Measurements from ENCODE around the gene TNPO1. TPM values are rescaled to one million over a fixed set of nuclear protein-coding genes. Genes with fewer than 3 reads are reported as not detected.
"Not testable (repeated sequence)": the region's sequence is repeated elsewhere in the genome, so short reads cannot be mapped to it uniquely, and the experiment has no call there.

TNPO1 gene
- 100 to 1,000 TPM in 1 of 2 donors, 10 to 100 TPM in 1; 99.4 to 118 TPM for total RNA-seq

GRCh38 chr5:72816284-72817075 lies at the start of gene TNPO1:
TSS of gene TNPO1 (plus strand) at chr5:72816661. CDS start at chr5:72816738, 77 bp downstream.
- H3K4me1 Mint-ChIP-seq (ENCODE audit: low read depth in 2 of 2): peaks cover 15 to 18% of the 10 kb centered on the region in 2 donors
- ATAC-seq: peak; percentile 93
- no peaks in the 10 kb centered on the region for H3K36me3 Mint-ChIP-seq
- peak within 1 kb of the TSS; percentile 95 for H3K4me3 Mint-ChIP-seq
- H3K27ac Mint-ChIP-seq: peak within 1 kb of the TSS; percentile 89 to 95
- peaks cover 13 to 15% of the 10 kb centered on the region in 2 donors for H3K27me3 Mint-ChIP-seq
- DNase-seq (ENCODE audit: low spot score): peak; percentile 92
- H3K9me3 Mint-ChIP-seq: no peaks in the 10 kb centered on the region

GRCh38 chr5:72767289-72768010 lies 49.0 kb upstream of the TNPO1 start:
- Mint-ChIP-seq H3K9me3 (no peaks in the 10 kb centered on the region), H3K4me3 (no peak overlapping the region), H3K36me3 (no peaks in the 10 kb centered on the region), H3K27ac (no peak overlapping the region), H3K4me1 (ENCODE audit: low read depth in 2 of 2) (no peaks in the 10 kb centered on the region), H3K27me3 (peaks cover 13 to 34% of the 10 kb centered on the region in 2 donors)
- DNase-seq (ENCODE audit: low spot score) (no peak), ATAC-seq (no peak)

GRCh38 chr5:72770266-72770665 lies 46.2 kb upstream of the TNPO1 start:
- ATAC-seq (no peak), DNase-seq (ENCODE audit: low spot score) (no peak)
- peaks cover 10 to 28% of the 10 kb centered on the region in 2 donors for H3K27me3 Mint-ChIP-seq
- H3K4me1 Mint-ChIP-seq (ENCODE audit: low read depth in 2 of 2): no peaks in the 10 kb centered on the region
- H3K36me3 Mint-ChIP-seq: no peaks in the 10 kb centered on the region
- H3K9me3 Mint-ChIP-seq: no peaks in the 10 kb centered on the region
- H3K4me3 Mint-ChIP-seq: no peak overlapping the region
- H3K27ac Mint-ChIP-seq: no peak overlapping the region

GRCh38 chr5:72776684-72777083 lies 39.8 kb upstream of the TNPO1 start:
- DNase-seq (ENCODE audit: low spot score) (no peak), ATAC-seq (no peak)
- peaks cover 46% of the 10 kb centered on the region for H3K36me3 Mint-ChIP-seq
- H3K27me3 Mint-ChIP-seq: peaks cover 32 to 65% of the 10 kb centered on the region in 2 donors
- H3K4me1 Mint-ChIP-seq (ENCODE audit: low read depth in 2 of 2): no peaks in the 10 kb centered on the region
- H3K4me3 Mint-ChIP-seq: no peak overlapping the region
- H3K9me3 Mint-ChIP-seq: peaks cover 23% of the 10 kb centered on the region
- no peak overlapping the region for H3K27ac Mint-ChIP-seq

- no peak for DNase-seq (ENCODE audit: low spot score)
- H3K4me3 Mint-ChIP-seq: no peak overlapping the region
- peaks cover 36 to 67% of the 10 kb centered on the region in 2 donors for H3K27me3 Mint-ChIP-seq
- H3K36me3 Mint-ChIP-seq: peaks cover 46% of the 10 kb centered on the region
- H3K27ac Mint-ChIP-seq: no peak overlapping the region
- H3K9me3 Mint-ChIP-seq: peaks cover 23% of the 10 kb centered on the region
- no peak for ATAC-seq
- H3K4me1 Mint-ChIP-seq (ENCODE audit: low read depth in 2 of 2): no peaks in the 10 kb centered on the region
Measured at GRCh38 chr5:72779520-72779919, 36.9 kb upstream of the TNPO1 start.

GRCh38 chr5:72783354-72783753 lies 33.1 kb upstream of the TNPO1 start:
- no peak for DNase-seq (ENCODE audit: low spot score)
- no peak overlapping the region for H3K27ac Mint-ChIP-seq
- peaks cover 18% of the 10 kb centered on the region for H3K9me3 Mint-ChIP-seq
- peaks cover 22% of the 10 kb centered on the region for H3K36me3 Mint-ChIP-seq
- peaks cover 20 to 44% of the 10 kb centered on the region in 2 donors for H3K27me3 Mint-ChIP-seq
- ATAC-seq: no peak
- H3K4me1 Mint-ChIP-seq (ENCODE audit: low read depth in 2 of 2): no peaks in the 10 kb centered on the region
- H3K4me3 Mint-ChIP-seq: no peak overlapping the region

- no peak for DNase-seq (ENCODE audit: low spot score)
- peaks cover 19 to 43% of the 10 kb centered on the region in 2 donors for H3K27me3 Mint-ChIP-seq
- no peaks in the 10 kb centered on the region for H3K4me1 Mint-ChIP-seq (ENCODE audit: low read depth in 2 of 2)
- peaks cover 13% of the 10 kb centered on the region for H3K9me3 Mint-ChIP-seq
- H3K4me3 Mint-ChIP-seq: no peak overlapping the region
- peaks cover 15% of the 10 kb centered on the region for H3K36me3 Mint-ChIP-seq
- ATAC-seq: no peak
- no peak overlapping the region for H3K27ac Mint-ChIP-seq
Measured at GRCh38 chr5:72784129-72784528, 32.3 kb upstream of the TNPO1 start.

- DNase-seq (ENCODE audit: low spot score) (no peak), ATAC-seq (no peak)
- Mint-ChIP-seq H3K4me1 (ENCODE audit: low read depth in 2 of 2) (no peaks in the 10 kb centered on the region), H3K4me3 (no peak overlapping the region), H3K27ac (no peak overlapping the region), H3K9me3 (peaks cover 2% of the 10 kb centered on the region), H3K27me3 (peaks cover 16 to 32% of the 10 kb centered on the region in 2 donors), H3K36me3 (no peaks in the 10 kb centered on the region)
Measured at GRCh38 chr5:72785801-72786200, 30.7 kb upstream of the TNPO1 start.

- no peak for ATAC-seq
- DNase-seq (ENCODE audit: low spot score): no peak
- no peaks in the 10 kb centered on the region for H3K36me3 Mint-ChIP-seq
- no peak overlapping the region for H3K4me3 Mint-ChIP-seq
- no peaks in the 10 kb centered on the region for H3K9me3 Mint-ChIP-seq
- H3K4me1 Mint-ChIP-seq (ENCODE audit: low read depth in 2 of 2): no peaks in the 10 kb centered on the region
- H3K27ac Mint-ChIP-seq: no peak overlapping the region
- peaks cover 13 to 29% of the 10 kb centered on the region in 2 donors for H3K27me3 Mint-ChIP-seq
Measured at GRCh38 chr5:72786676-72787075, 29.8 kb upstream of the TNPO1 start.

GRCh38 chr5:72788866-72789505 lies 27.5 kb upstream of the TNPO1 start:
- Mint-ChIP-seq H3K4me1 (ENCODE audit: low read depth in 2 of 2) (no peaks in the 10 kb centered on the region), H3K36me3 (no peaks in the 10 kb centered on the region), H3K9me3 (no peaks in the 10 kb centered on the region)

GRCh38 chr5:72790186-72790585 lies 26.3 kb upstream of the TNPO1 start:
- H3K36me3 Mint-ChIP-seq: no peaks in the 10 kb centered on the region
- no peak overlapping the region for H3K27ac Mint-ChIP-seq
- DNase-seq (ENCODE audit: low spot score) (no peak), ATAC-seq (no peak)
- H3K4me3 Mint-ChIP-seq: no peak overlapping the region
- peaks cover 16 to 41% of the 10 kb centered on the region in 2 donors for H3K27me3 Mint-ChIP-seq
- no peaks in the 10 kb centered on the region for H3K9me3 Mint-ChIP-seq
- H3K4me1 Mint-ChIP-seq (ENCODE audit: low read depth in 2 of 2): no peaks in the 10 kb centered on the region

More at GRCh38 chr5:72788866-72789505, 27.5 kb upstream of the TNPO1 start:
- no peak for DNase-seq (ENCODE audit: low spot score)
- H3K27ac Mint-ChIP-seq: no peak overlapping the region
- no peak for ATAC-seq
- peaks cover 18 to 39% of the 10 kb centered on the region in 2 donors for H3K27me3 Mint-ChIP-seq
- H3K4me3 Mint-ChIP-seq: no peak overlapping the region

GRCh38 chr5:72792662-72793061 lies 23.8 kb upstream of the TNPO1 start:
- H3K27ac Mint-ChIP-seq; DNase-seq (ENCODE audit: low spot score); H3K4me1 Mint-ChIP-seq (ENCODE audit: low read depth in 2 of 2); H3K9me3 Mint-ChIP-seq; H3K36me3 Mint-ChIP-seq; ATAC-seq; H3K4me3 Mint-ChIP-seq: not testable (repeated sequence)
- H3K27me3 Mint-ChIP-seq: peaks cover 16 to 32% of the 10 kb centered on the region in 2 donors

GRCh38 chr5:72796001-72796400 lies 20.5 kb upstream of the TNPO1 start:
- Mint-ChIP-seq H3K27me3 (peaks cover 25 to 26% of the 10 kb centered on the region in 2 donors), H3K4me1 (ENCODE audit: low read depth in 2 of 2) (no peaks in the 10 kb centered on the region), H3K9me3 (no peaks in the 10 kb centered on the region), H3K27ac (no peak overlapping the region), H3K36me3 (no peaks in the 10 kb centered on the region), H3K4me3 (no peak overlapping the region)
- no peak for DNase-seq (ENCODE audit: low spot score)
- no peak for ATAC-seq

GRCh38 chr5:72799721-72800120 lies 16.7 kb upstream of the TNPO1 start:
- Mint-ChIP-seq H3K27ac (no peak overlapping the region), H3K4me1 (ENCODE audit: low read depth in 2 of 2) (no peaks in the 10 kb centered on the region), H3K36me3 (no peaks in the 10 kb centered on the region), H3K4me3 (no peak overlapping the region), H3K9me3 (no peaks in the 10 kb centered on the region), H3K27me3 (peaks cover 21 to 24% of the 10 kb centered on the region in 2 donors)
- DNase-seq (ENCODE audit: low spot score) (no peak), ATAC-seq (no peak)

Measured in natural killer cell treated with Interleukin-12 subunit alpha and Interleukin-12 subunit beta and Interleukin-15 and Interleukin-18, amount 100 ng/mL, for 72 hours (primary cell).